Body of pancreas (tissue), 4 donors: ENCODE measurements around the gene GORASP1.

ENCODE experiments used
- POLR2A ChIP-seq, 3 donors: fragments of 450-650 bp; IDR thresholded peaks; one replicate each; pipeline ENCODE4 v1.6.1; 2016; ENCODE audit warnings: antibody characterized with exemption in 3 of 3, mild to moderate bottlenecking in 2 of 3
- TF ChIP-seq, protein P1 (sequence below), 7 experiments: fragments of 450-650 bp in 4 of 7; fragments of 200-600 bp in 3 of 7; sonication (generic) in 3 of 7; IDR thresholded peaks; one replicate each; pipeline ENCODE4 v1.5.1; 2016 to 2019; ENCODE audit warnings: antibody characterized with exemption in 7 of 7

DNA sequence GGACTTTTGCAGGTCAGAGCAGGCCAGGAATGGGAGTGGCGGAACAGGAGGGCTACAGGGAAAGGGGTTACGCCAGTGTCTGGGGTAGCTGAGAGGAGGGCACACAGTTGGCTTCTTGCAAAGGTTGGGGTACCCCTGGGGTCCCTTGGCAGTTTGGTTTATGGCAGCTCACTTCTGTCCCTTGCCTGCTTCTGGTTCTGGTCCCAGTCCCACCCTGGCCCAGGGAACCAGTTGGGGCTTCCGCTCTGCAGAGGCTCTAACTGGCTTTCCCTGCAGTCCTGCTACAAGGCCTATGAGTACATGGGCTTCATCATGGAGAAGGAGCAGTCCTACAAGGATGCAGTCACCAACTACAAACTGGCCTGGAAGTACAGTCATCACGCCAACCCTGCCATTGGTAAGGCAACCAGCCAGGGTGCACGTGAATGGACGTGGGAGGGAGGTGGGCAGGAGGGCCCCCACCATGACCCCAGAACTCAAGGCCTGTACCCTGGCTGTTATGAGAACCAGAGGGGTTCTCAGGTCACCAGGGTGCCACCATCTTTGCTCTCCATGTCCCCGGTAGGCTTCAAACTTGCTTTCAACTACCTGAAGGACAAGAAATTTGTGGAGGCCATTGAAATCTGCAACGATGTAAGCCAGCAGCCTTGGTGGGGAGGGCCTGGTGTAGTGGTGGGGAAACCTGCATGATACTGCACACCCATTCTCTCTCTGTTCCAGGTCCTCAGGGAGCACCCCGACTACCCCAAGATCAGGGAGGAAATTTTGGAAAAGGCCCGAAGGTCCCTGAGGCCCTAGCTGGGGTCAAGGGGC is 30.8 kb upstream of the GORASP1 start:
- TF ChIP-seq, protein P1, sequence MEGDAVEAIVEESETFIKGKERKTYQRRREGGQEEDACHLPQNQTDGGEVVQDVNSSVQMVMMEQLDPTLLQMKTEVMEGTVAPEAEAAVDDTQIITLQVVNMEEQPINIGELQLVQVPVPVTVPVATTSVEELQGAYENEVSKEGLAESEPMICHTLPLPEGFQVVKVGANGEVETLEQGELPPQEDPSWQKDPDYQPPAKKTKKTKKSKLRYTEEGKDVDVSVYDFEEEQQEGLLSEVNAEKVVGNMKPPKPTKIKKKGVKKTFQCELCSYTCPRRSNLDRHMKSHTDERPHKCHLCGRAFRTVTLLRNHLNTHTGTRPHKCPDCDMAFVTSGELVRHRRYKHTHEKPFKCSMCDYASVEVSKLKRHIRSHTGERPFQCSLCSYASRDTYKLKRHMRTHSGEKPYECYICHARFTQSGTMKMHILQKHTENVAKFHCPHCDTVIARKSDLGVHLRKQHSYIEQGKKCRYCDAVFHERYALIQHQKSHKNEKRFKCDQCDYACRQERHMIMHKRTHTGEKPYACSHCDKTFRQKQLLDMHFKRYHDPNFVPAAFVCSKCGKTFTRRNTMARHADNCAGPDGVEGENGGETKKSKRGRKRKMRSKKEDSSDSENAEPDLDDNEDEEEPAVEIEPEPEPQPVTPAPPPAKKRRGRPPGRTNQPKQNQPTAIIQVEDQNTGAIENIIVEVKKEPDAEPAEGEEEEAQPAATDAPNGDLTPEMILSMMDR (IDR thresholded peaks at IDR 0.05), result no peak
- TF ChIP-seq POLR2A (IDR thresholded peaks at IDR 0.05), result no peak
